ENCODE results near the gene CFAP58. TPM values are rescaled to one million over a fixed set of nuclear protein-coding genes. Genes with fewer than 3 reads are reported as not detected.

Gene CFAP58
- total RNA-seq, 2 donors from 2014 or later = 3.5 to 4.8 TPM

GRCh38 chr10:104332243-104333031, 21.2 kb upstream of the CFAP58 start:
- peak overlapping the region in 1 of 2 donors; percentile 36 for H3K4me3 ChIP-seq
- H3K9me3 ChIP-seq = no peaks in the 10 kb centered on the region
- peaks cover 0 to 94% of the 10 kb centered on the region in 2 donors for H3K4me1 ChIP-seq
- H3K36me3 ChIP-seq = peaks cover 11% of the 10 kb centered on the region
- TF ChIP-seq CTCF (IDR thresholded peaks at IDR 0.05) = no peak
- H3K27me3 ChIP-seq = no peaks in the 10 kb centered on the region
- peak; percentile 60 for DNase-seq (ENCODE audit: low spot score)
- H3K27ac ChIP-seq = peak overlapping the region; percentile 99 to 100

GRCh38 chr10:104333032-104333727, 20.5 kb upstream of the CFAP58 start:
- Histone ChIP-seq H3K4me1 (peaks cover 0 to 86% of the 10 kb centered on the region in 2 donors), H3K9me3 (no peaks in the 10 kb centered on the region), H3K4me3 (peak overlapping the region; percentile 8 to 94), H3K36me3 (peaks cover 15% of the 10 kb centered on the region), H3K27ac (peak overlapping the region; percentile 99 to 100), H3K27me3 (no peaks in the 10 kb centered on the region)
- DNase-seq (ENCODE audit: low spot score) = peak; percentile 58
- TF ChIP-seq CTCF (IDR thresholded peaks at IDR 0.05) = no peak

- no peaks in the 10 kb centered on the region for H3K9me3 ChIP-seq
- peak; percentile 58 for DNase-seq (ENCODE audit: low spot score)
- no peak for TF ChIP-seq CTCF (IDR thresholded peaks at IDR 0.05)
- no peaks in the 10 kb centered on the region for H3K27me3 ChIP-seq
- H3K27ac ChIP-seq = peak overlapping the region; percentile 99 to 100
- peak overlapping the region; percentile 8 to 94 for H3K4me3 ChIP-seq
- H3K4me1 ChIP-seq = peaks cover 0 to 80% of the 10 kb centered on the region in 2 donors
- H3K36me3 ChIP-seq = peaks cover 15% of the 10 kb centered on the region
Observed at GRCh38 chr10:104333728-104334373, 19.8 kb upstream of the CFAP58 start.

GRCh38 chr10:104334561-104334960, 19.1 kb upstream of the CFAP58 start:
- no peak for TF ChIP-seq CTCF (IDR thresholded peaks at IDR 0.05)
- no peaks in the 10 kb centered on the region for H3K27me3 ChIP-seq
- H3K27ac ChIP-seq = peak overlapping the region; percentile 99 to 100
- DNase-seq (ENCODE audit: low spot score) = peak; percentile 52
- H3K36me3 ChIP-seq = peaks cover 15% of the 10 kb centered on the region
- H3K4me3 ChIP-seq = peak overlapping the region; percentile 94 to 97
- no peaks in the 10 kb centered on the region for H3K9me3 ChIP-seq
- peaks cover 0 to 80% of the 10 kb centered on the region in 2 donors for H3K4me1 ChIP-seq

GRCh38 chr10:104334965-104335650, 18.5 kb upstream of the CFAP58 start:
- Histone ChIP-seq H3K9me3 (no peaks in the 10 kb centered on the region), H3K4me3 (peak overlapping the region; percentile 94 to 97), H3K27ac (peak overlapping the region; percentile 99 to 100), H3K36me3 (peaks cover 15% of the 10 kb centered on the region), H3K27me3 (no peaks in the 10 kb centered on the region), H3K4me1 (peaks cover 0 to 80% of the 10 kb centered on the region in 2 donors)
- DNase-seq (ENCODE audit: low spot score) = peak; percentile 57
- no peak for TF ChIP-seq CTCF (IDR thresholded peaks at IDR 0.05)

Data from right atrium auricular region (tissue), 2 donors.